WI38 (cell line): Measurements from ENCODE around the gene PTK7.

Experiments used
- H3K4me3 ChIP-seq: 2 replicates; pipeline ENCODE4 v1.5.1; 2011; ENCODE audit warnings: low read depth, mild to moderate bottlenecking, control low read depth, low read length
- CTCF ChIP-seq: IDR thresholded peaks from 2 replicates; pipeline ENCODE4 v1.5.1; 2012; ENCODE audit warnings: low read depth, mild to moderate bottlenecking, control low read depth, low read length

PTK7 gene

DNA sequence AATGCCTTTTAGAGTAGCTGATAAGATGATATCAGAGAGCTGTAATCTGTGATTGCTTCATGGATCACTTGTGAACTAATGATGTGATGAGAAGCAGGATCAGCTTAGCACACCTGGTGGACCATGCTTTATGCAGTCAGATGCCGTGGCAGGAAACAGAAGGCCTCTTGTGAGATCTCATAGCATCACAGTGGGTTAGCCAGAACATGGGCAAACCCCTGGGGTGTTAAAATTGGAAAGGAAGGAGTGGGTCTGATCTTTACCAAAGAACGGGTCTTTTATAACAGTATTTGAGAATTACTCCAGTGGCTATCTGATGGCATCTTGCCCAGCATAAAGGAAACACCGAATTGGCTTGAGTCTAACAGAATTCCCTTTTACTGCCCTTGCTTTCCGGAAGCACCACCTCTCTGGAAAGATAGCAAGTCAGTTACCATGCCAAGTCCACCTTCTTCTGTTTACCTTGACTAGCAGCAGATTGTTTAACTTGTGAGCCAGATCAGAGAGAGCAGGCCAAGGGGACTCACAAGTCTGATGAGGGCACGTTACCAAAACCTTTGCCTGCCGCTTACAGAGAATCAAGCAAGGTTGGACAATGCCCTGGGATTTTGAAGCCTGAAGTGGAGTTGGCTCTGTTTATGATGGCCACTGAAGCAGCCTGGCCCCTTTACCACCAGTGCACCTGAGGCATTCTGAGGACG, 74.1 kb downstream of the PTK7 start:
- TF ChIP-seq CTCF: no peak
- no peak overlapping the region for H3K4me3 ChIP-seq

GRCh38 chr6:43159599-43159998, 83.5 kb downstream of the PTK7 start:
- no peak overlapping the region for H3K4me3 ChIP-seq
- no peak for TF ChIP-seq CTCF

- no peak for TF ChIP-seq CTCF
Observed at GRCh38 chr6:43163899-43164298, 87.8 kb downstream of the PTK7 start.

GRCh38 chr6:43170417-43170930, 94.4 kb downstream of the PTK7 start:
- TF ChIP-seq CTCF: no peak
- peak overlapping the region; percentile 63 for H3K4me3 ChIP-seq

More at GRCh38 chr6:43163899-43164298, 87.8 kb downstream of the PTK7 start:
- no peak overlapping the region for H3K4me3 ChIP-seq

GRCh38 chr6:43170931-43171706, 95.0 kb downstream of the PTK7 start, which contains the start of gene SRF:
Gene SRF (plus strand): TSS chr6:43171269. CDS start chr6:43171657, 388 bp downstream.
- peak within 1 kb of the TSS; percentile 91 for H3K4me3 ChIP-seq
- peak; percentile 25; the same call in 1 of the 2 replicates for TF ChIP-seq CTCF

DNA sequence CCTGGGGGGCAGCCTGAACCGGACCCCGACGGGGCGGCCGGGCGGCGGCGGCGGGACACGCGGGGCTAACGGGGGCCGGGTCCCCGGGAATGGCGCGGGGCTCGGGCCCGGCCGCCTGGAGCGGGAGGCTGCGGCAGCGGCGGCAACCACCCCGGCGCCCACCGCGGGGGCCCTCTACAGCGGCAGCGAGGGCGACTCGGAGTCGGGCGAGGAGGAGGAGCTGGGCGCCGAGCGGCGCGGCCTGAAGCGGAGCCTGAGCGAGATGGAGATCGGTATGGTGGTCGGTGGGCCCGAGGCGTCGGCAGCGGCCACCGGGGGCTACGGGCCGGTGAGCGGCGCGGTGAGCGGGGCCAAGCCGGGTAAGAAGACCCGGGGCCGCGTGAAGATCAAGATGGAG, 95.6 kb downstream of the PTK7 start:
- no peak for TF ChIP-seq CTCF
- H3K4me3 ChIP-seq: peak overlapping the region; percentile 91
